ENCODE data around the gene RAPH1. TPM values are rescaled to one million over a fixed set of nuclear protein-coding genes. Genes with fewer than 3 reads are reported as not detected.

Gene RAPH1
- total and polyA plus RNA-seq, 2 experiments from 2014 or later = 5.0 to 36.2 TPM

DNA sequence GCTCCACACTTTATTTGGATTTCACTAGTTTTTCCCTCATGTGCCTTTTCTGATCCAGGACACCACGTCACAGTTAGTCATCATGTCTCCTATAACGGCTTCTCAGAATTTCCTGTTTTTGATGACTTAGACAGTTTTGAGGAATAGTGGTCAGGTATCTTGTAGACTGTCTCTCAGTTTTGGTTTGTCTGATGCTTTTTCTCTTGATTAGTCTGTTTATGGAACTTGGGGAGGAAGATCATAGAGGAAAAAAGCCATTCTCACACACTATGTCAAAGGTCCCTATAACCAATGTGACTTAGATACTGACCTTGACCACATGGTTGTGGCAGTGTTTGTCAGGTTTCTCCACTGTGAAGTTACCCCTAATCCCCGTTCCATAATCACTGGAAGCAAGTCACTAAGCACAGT is 89.0 kb downstream of the RAPH1 start:
- H3K27ac Mint-ChIP-seq = no peak overlapping the region
- Histone ChIP-seq H3K27ac (ENCODE audit: low read depth) (no peak overlapping the region), H3K27me3 (ENCODE audit: insufficient read depth) (no peaks in the 10 kb centered on the region), H3K4me1 (ENCODE audit: insufficient read depth) (no peaks in the 10 kb centered on the region), H3K9me2 (ENCODE audit: insufficient read depth) (no peaks in the 10 kb centered on the region), H3K4me3 (no peak overlapping the region), H3K4me2 (no peak overlapping the region), H3K36me3 (ENCODE audit: insufficient read depth) (peaks cover 7% of the 10 kb centered on the region; the same call in 1 of the 2 replicates), H3K79me2 (replicated peaks; ENCODE audit: insufficient read depth) (no peaks in the 10 kb centered on the region), H3F3A (replicated peaks; ENCODE audit: low read depth) (no peaks in the 10 kb centered on the region), H4K20me1 (replicated peaks; ENCODE audit: insufficient read depth) (no peaks in the 10 kb centered on the region; the same call in 1 of the 2 replicates), H2AFZ (no peak overlapping the region)
- H3K36me3 Mint-ChIP-seq (ENCODE audit: low read depth) = peaks cover 16% of the 10 kb centered on the region
- ATAC-seq = no peak
- DNase-seq (ENCODE audit: low spot score) = no peak
- TF ChIP-seq REST (IDR thresholded peaks at IDR 0.05; ENCODE audit: unreplicated experiment) (no peak), EZH2 (IDR thresholded peaks at IDR 0.05; ENCODE audit: low read depth, unreplicated experiment) (no peak), CREB1 (CRISPR knock-in tag; IDR thresholded peaks at IDR 0.05; ENCODE audit: low read depth) (no peak), ZNF331 (CRISPR knock-in tag; IDR thresholded peaks at IDR 0.05; ENCODE audit: low read depth) (no peak), NANOG (IDR thresholded peaks at IDR 0.05; ENCODE audit: borderline replicate concordance) (no peak), ZNF114 (CRISPR knock-in tag; IDR thresholded peaks at IDR 0.05) (no peak), JUNB (IDR thresholded peaks at IDR 0.05; ENCODE audit: unreplicated experiment) (no peak)
- TF ChIP-seq, protein P1, sequence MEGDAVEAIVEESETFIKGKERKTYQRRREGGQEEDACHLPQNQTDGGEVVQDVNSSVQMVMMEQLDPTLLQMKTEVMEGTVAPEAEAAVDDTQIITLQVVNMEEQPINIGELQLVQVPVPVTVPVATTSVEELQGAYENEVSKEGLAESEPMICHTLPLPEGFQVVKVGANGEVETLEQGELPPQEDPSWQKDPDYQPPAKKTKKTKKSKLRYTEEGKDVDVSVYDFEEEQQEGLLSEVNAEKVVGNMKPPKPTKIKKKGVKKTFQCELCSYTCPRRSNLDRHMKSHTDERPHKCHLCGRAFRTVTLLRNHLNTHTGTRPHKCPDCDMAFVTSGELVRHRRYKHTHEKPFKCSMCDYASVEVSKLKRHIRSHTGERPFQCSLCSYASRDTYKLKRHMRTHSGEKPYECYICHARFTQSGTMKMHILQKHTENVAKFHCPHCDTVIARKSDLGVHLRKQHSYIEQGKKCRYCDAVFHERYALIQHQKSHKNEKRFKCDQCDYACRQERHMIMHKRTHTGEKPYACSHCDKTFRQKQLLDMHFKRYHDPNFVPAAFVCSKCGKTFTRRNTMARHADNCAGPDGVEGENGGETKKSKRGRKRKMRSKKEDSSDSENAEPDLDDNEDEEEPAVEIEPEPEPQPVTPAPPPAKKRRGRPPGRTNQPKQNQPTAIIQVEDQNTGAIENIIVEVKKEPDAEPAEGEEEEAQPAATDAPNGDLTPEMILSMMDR (conservative IDR thresholded peaks at IDR 0.05; ENCODE audit: low read depth in 2 of 2) = no peak
- TF ChIP-seq, protein P2, sequence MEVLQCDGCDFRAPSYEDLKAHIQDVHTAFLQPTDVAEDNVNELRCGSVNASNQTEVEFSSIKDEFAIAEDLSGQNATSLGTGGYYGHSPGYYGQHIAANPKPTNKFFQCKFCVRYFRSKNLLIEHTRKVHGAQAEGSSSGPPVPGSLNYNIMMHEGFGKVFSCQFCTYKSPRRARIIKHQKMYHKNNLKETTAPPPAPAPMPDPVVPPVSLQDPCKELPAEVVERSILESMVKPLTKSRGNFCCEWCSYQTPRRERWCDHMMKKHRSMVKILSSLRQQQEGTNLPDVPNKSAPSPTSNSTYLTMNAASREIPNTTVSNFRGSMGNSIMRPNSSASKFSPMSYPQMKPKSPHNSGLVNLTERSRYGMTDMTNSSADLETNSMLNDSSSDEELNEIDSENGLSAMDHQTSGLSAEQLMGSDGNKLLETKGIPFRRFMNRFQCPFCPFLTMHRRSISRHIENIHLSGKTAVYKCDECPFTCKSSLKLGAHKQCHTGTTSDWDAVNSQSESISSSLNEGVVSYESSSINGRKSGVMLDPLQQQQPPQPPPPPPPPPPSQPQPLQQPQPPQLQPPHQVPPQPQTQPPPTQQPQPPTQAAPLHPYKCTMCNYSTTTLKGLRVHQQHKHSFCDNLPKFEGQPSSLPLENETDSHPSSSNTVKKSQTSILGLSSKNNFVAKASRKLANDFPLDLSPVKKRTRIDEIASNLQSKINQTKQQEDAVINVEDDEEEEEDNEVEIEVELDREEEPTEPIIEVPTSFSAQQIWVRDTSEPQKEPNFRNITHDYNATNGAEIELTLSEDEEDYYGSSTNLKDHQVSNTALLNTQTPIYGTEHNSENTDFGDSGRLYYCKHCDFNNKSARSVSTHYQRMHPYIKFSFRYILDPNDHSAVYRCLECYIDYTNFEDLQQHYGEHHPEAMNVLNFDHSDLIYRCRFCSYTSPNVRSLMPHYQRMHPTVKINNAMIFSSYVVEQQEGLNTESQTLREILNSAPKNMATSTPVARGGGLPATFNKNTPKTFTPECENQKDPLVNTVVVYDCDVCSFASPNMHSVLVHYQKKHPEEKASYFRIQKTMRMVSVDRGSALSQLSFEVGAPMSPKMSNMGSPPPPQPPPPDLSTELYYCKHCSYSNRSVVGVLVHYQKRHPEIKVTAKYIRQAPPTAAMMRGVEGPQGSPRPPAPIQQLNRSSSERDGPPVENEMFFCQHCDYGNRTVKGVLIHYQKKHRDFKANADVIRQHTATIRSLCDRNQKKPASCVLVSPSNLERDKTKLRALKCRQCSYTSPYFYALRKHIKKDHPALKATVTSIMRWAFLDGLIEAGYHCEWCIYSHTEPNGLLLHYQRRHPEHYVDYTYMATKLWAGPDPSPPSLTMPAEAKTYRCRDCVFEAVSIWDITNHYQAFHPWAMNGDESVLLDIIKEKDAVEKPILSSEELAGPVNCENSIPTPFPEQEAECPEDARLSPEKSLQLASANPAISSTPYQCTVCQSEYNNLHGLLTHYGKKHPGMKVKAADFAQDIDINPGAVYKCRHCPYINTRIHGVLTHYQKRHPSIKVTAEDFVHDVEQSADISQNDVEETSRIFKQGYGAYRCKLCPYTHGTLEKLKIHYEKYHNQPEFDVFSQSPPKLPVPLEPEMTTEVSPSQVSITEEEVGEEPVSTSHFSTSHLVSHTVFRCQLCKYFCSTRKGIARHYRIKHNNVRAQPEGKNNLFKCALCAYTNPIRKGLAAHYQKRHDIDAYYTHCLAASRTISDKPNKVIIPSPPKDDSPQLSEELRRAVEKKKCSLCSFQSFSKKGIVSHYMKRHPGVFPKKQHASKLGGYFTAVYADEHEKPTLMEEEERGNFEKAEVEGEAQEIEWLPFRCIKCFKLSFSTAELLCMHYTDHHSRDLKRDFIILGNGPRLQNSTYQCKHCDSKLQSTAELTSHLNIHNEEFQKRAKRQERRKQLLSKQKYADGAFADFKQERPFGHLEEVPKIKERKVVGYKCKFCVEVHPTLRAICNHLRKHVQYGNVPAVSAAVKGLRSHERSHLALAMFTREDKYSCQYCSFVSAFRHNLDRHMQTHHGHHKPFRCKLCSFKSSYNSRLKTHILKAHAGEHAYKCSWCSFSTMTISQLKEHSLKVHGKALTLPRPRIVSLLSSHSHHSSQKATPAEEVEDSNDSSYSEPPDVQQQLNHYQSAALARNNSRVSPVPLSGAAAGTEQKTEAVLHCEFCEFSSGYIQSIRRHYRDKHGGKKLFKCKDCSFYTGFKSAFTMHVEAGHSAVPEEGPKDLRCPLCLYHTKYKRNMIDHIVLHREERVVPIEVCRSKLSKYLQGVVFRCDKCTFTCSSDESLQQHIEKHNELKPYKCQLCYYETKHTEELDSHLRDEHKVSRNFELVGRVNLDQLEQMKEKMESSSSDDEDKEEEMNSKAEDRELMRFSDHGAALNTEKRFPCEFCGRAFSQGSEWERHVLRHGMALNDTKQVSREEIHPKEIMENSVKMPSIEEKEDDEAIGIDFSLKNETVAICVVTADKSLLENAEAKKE (CRISPR knock-in tag; IDR thresholded peaks at IDR 0.05) = no peak
- H3K4me1 Mint-ChIP-seq = no peaks in the 10 kb centered on the region
- no peaks in the 10 kb centered on the region for H3K9me3 Mint-ChIP-seq
- no peak overlapping the region for H3K4me3 Mint-ChIP-seq
- H3K27me3 Mint-ChIP-seq (ENCODE audit: insufficient read depth, low read depth, poor library complexity) = peaks cover 2% of the 10 kb centered on the region

All from GM23338 (cell line).